AG09319 (cell line): ENCODE results near the gene SLC39A5.
"Not testable (repeated sequence)": the region's sequence is repeated elsewhere in the genome, so short reads cannot be mapped to it uniquely, and the experiment has no call there.

Experiments
- DNase-seq: peaks from one replicate; pipeline ENCODE4 v3.0.0-alpha.2; 2010; ENCODE audit warnings: low read depth; ENCODE audit errors: extremely low read depth
- CTCF ChIP-seq: IDR thresholded peaks from 2 replicates; pipeline ENCODE4 v1.5.1; 2011; ENCODE audit warnings: low read depth, mild to moderate bottlenecking, inconsistent platforms, low read length, moderate library complexity

SLC39A5 gene

GRCh38 chr12:56282030-56282429, 52.2 kb downstream of the SLC39A5 start:
- DNase-seq = no peak
- no peak for TF ChIP-seq CTCF

GRCh38 chr12:56282579-56282978, 52.7 kb downstream of the SLC39A5 start:
- TF ChIP-seq CTCF = no peak
- no peak for DNase-seq

GRCh38 chr12:56284263-56284662, 54.4 kb downstream of the SLC39A5 start:
- DNase-seq = not testable (repeated sequence)

GRCh38 chr12:56286044-56286830, 56.4 kb downstream of the SLC39A5 start:
- TF ChIP-seq CTCF = no peak
- DNase-seq = no peak
